Right atrium auricular region (tissue), 2 donors: ENCODE results near the gene CCNT2. TPM values are rescaled to one million over a fixed set of nuclear protein-coding genes. Genes with fewer than 3 reads are reported as not detected.

Experiments used
- DNase-seq: peaks from one replicate; pipeline ENCODE4 v3.0.0-alpha.2; 2019; ENCODE audit warnings: low spot score
- H3K27ac ChIP-seq, 2 donors: fragments of 200-600 bp; sonication (generic); 1 replicate in 1 of 2; 2 replicates in 1 of 2; pipeline ENCODE4 v1.5.1; 2016 to 2019
- H3K27me3 ChIP-seq, 2 donors: fragments of 200-600 bp; sonication (generic); one replicate each; pipeline versions ENCODE4 v1.5.1 to v1.6.0; 2017 to 2019
- H3K36me3 ChIP-seq: fragments of 200-600 bp; sonication (generic); one replicate; pipeline ENCODE4 v1.5.1; 2016
- H3K4me1 ChIP-seq, 2 donors: fragments of 200-600 bp; sonication (generic); one replicate each; pipeline versions ENCODE4 v1.5.1 to v1.6.0; 2017 to 2019
- H3K4me3 ChIP-seq, 2 donors: fragments of 200-600 bp; sonication (generic); 1 replicate in 1 of 2; 2 replicates in 1 of 2; pipeline ENCODE4 v1.5.1; 2017 to 2019; ENCODE audit warnings: mild to moderate bottlenecking in 1 of 2, moderate library complexity in 1 of 2
- H3K9me3 ChIP-seq, 2 donors: fragments of 200-600 bp; sonication (generic); one replicate each; pipeline ENCODE4 v1.5.1; 2019
- CTCF ChIP-seq, 2 donors: fragments of 200-600 bp; sonication (generic); IDR thresholded peaks; one replicate each; pipeline ENCODE4 v1.5.1; 2019; ENCODE audit warnings: antibody characterized with exemption in 2 of 2
- total RNA-seq, 2 donors: library from RNA; depleted of rRNA; stranded (reverse); fragments of >200 nt; gene quantifications; one replicate each; pipeline ENCODE4 v1.1.0, GENCODE V29; 2016

CCNT2 gene
- total RNA-seq, 2 donors from 2014 or later = 12.0 to 12.5 TPM

GRCh38 chr2:134934641-134935040 is 16.0 kb downstream of the CCNT2 start:
- Histone ChIP-seq H3K9me3 (no peaks in the 10 kb centered on the region), H3K36me3 (peaks cover 26% of the 10 kb centered on the region), H3K27ac (no peak overlapping the region), H3K4me1 (peaks cover 0 to 39% of the 10 kb centered on the region in 2 donors), H3K4me3 (no peak overlapping the region), H3K27me3 (no peaks in the 10 kb centered on the region)
- TF ChIP-seq CTCF (IDR thresholded peaks at IDR 0.05) = no peak
- DNase-seq = no peak

GRCh38 chr2:134936691-134937090 is 18.1 kb downstream of the CCNT2 start:
- peaks cover 0 to 34% of the 10 kb centered on the region in 2 donors for H3K4me1 ChIP-seq

DNA sequence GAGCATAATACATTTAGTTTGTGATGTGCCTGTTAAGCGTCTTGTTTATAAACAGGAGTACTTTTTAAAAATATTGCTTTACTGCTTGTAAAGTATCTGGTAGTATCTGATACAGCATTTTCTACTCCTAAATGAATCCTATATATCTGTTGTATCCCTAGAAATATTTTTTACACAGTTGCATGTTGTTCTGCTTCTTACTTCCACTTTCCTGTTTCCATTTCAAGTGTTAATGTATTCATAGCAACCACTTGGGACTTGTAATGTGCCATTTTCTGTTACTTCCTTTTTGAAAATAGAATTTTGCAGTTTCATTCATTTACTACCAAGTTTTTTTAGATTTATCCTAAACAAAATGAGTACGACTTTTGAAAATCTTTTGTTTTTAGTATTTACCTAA is 24.9 kb downstream of the CCNT2 start:
- no peak for TF ChIP-seq CTCF (IDR thresholded peaks at IDR 0.05)
- DNase-seq = no peak
- Histone ChIP-seq H3K36me3 (peaks cover 48% of the 10 kb centered on the region), H3K27me3 (no peaks in the 10 kb centered on the region), H3K9me3 (no peaks in the 10 kb centered on the region), H3K27ac (no peak overlapping the region), H3K4me1 (no peaks in the 10 kb centered on the region), H3K4me3 (no peak overlapping the region)

More at GRCh38 chr2:134936691-134937090, 18.1 kb downstream of the CCNT2 start:
- no peak for DNase-seq
- Histone ChIP-seq H3K36me3 (peaks cover 47% of the 10 kb centered on the region), H3K9me3 (no peaks in the 10 kb centered on the region), H3K27me3 (no peaks in the 10 kb centered on the region), H3K27ac (no peak overlapping the region), H3K4me3 (no peak overlapping the region)
- TF ChIP-seq CTCF (IDR thresholded peaks at IDR 0.05) = no peak

DNA sequence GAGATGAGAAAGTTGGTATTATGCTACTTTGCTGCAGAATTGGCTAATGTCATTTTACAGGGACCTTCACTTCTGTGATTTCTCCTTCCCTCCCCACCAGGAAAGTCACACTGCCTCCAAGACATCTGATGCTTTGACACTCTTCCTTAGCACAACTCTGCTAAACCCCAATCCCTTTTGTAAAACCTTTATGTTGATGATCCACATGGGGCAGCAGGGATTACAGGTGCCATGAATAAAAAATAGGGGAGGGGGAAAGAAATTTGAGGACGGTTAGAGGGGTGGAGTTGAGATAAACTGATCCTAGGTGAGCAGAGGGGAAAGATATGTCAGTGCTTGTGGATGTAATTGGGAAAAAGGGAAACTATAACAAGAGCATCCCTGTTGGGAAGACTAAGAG is 26.4 kb downstream of the CCNT2 start:
- Histone ChIP-seq H3K9me3 (no peaks in the 10 kb centered on the region), H3K4me1 (no peaks in the 10 kb centered on the region), H3K27ac (no peak overlapping the region), H3K27me3 (no peaks in the 10 kb centered on the region), H3K4me3 (no peak overlapping the region), H3K36me3 (peaks cover 43% of the 10 kb centered on the region)
- no peak for DNase-seq
- TF ChIP-seq CTCF (IDR thresholded peaks at IDR 0.05) = no peak

DNA sequence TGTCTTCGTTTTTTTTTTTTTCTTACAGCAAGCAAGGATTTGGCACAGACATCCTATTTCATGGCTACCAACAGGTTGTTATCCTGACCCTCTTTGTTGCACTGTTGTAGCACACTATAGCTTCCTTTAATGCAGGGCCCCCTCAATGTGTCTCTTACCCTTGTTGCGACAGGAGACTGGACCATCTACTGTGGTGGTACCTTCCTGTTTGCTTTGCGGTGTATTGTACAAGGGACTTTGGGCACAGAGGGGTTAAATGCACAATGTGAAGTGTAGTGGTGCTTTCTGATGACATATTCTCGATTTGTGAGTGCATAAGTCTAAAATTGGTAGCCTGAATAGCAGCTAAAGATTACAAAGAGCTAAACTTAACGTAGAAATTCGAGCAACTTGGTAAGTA is 27.5 kb downstream of the CCNT2 start:
- H3K4me3 ChIP-seq = no peak overlapping the region
- no peak for TF ChIP-seq CTCF (IDR thresholded peaks at IDR 0.05)
- no peaks in the 10 kb centered on the region for H3K9me3 ChIP-seq
- H3K27me3 ChIP-seq = no peaks in the 10 kb centered on the region
- H3K36me3 ChIP-seq = peaks cover 41% of the 10 kb centered on the region
- H3K27ac ChIP-seq = no peak overlapping the region
- H3K4me1 ChIP-seq = no peaks in the 10 kb centered on the region
- no peak for DNase-seq

DNA sequence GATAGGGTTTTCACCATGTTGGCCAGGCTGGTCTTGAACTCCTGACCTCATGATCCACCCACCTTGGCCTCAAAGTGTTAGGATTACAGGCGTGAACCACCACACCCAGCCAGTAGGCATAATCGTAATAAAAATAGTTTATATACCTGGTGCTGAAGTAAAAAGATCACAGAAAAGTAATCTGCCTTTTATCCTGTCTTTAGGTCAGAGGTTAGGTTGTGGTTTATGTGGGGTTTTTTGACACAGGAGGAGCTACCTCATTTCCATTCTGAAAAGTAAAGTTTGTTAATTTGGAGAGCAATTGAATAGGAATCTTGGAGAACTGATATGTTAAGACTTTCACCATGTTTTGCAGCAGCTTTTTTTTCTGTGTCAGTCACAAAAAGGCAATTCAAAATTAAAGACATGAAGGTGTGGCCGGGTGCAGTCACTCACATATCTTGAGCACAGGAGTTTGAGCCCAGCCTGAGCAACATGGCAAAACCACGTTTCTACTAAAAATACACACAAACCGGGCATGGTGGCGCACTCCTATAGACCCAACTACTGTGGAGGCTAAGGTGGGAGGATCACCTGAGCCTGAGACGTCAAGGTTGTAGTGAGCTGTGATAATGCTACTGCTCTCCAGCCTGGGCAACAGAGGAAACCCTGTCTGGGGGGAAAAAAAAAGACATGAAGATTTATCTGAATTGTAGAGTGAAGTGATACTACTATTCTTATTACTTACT is 31.5 kb downstream of the CCNT2 start:
- no peak for DNase-seq
- Histone ChIP-seq H3K27ac (no peak overlapping the region), H3K36me3 (peaks cover 52% of the 10 kb centered on the region), H3K4me1 (no peaks in the 10 kb centered on the region), H3K4me3 (no peak overlapping the region), H3K9me3 (no peaks in the 10 kb centered on the region), H3K27me3 (no peaks in the 10 kb centered on the region)
- TF ChIP-seq CTCF (IDR thresholded peaks at IDR 0.05) = no peak
